Medulla oblongata (tissue), 1 donor: Measurements from ENCODE around the gene KAZN.

ENCODE experiments used
- DNase-seq: peaks from one replicate; pipeline ENCODE4 v3.0.0-alpha.2; 2015; ENCODE audit errors: extremely low spot score

The KAZN gene

DNA sequence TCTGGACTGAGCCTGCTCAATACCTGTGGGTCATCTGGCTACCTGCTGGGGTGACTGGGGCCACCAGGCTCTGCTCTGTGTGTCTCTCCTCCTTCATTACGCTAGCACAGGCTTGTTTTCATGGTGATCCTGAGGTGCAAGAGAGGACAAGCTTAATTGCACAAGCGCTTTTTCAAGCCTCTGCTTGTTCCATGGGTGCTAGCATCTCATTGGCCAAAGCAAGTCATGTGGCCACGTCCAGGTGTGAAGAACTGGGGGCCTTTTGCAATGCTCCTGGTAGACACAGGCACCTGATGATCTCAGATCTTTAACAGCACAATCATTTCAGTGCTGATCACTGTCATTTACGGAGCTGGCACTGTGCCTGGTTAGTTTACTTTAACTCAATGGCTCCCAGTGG lies 114.6 kb downstream of the KAZN start:
- no peak for DNase-seq

DNA sequence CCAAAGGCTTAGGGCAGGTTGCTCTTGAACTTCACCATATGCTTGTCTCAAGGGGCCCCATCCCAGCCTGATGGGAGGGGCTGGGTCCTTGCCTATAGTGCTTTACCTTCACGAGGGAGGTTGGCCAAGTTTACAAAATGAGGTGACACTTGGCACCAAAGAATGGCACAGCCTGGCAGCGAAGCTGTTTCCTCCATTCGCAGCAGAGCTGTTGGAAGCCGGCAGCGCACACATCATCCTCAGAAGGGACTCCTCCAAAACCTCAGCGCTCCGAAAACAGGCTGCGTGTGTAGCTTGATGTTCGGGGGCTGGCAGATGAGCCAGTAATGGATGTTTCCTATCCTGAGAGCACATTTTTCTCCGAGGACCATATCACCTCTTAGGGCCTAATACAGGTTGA lies 116.8 kb downstream of the KAZN start:
- DNase-seq: no peak

DNA sequence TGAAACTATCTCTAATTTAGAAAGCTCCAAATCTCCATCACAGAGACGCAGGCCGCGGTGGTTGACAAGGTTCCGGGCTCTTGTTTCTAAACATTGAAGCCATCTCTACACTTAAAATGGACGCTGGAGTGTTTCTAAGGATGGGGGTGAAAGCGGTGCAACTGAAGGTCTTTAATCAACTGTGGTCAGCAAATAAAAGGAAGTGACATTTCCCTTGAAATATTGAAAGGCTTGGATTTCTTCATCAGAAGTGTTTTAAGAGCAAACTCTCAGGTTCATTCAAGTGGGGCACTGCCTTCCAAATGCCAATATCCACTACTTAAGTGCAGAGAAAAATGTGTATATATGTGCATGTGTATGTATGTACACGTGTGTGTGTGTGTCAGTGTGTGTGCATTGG lies 117.3 kb downstream of the KAZN start:
- no peak for DNase-seq

DNA sequence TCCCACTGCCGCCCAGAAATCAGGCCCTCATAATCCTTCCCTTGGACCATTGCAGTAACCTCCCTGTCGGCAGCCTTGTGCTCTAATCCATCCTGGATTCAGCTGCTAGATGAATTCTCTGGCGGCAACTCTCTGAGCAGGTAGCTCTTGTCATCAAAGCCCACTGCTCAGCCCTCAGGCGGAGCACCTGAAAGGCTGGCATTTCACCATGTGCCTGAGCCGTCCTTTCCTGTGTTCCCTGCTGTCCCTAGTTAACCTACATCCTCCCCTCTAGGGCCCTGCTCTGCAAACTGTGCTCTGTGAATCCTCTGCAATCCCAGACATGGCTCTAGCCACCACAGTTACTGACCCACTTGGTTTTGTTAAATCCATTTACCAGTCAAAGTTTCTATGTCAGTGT lies 118.0 kb downstream of the KAZN start:
- DNase-seq: no peak

DNA sequence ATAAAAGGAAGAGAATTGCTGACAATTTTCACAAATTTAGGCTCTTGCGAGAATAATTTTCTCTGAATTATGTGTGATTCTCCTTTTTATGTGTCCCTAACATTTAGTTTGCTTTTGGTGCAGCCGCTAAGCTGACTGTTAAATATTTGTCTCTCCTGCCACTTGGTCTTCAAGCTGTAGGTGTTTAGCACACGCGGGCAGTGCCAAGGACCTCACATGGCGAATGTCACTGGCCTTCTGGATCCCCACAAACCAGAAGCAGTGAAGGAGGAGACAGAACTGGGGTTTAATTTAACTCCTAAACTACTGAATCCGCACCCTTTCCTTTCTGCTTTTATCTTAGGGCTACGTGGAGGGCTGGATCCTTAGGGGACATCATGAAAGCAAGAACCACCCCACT lies 120.0 kb downstream of the KAZN start:
- no peak for DNase-seq

DNA sequence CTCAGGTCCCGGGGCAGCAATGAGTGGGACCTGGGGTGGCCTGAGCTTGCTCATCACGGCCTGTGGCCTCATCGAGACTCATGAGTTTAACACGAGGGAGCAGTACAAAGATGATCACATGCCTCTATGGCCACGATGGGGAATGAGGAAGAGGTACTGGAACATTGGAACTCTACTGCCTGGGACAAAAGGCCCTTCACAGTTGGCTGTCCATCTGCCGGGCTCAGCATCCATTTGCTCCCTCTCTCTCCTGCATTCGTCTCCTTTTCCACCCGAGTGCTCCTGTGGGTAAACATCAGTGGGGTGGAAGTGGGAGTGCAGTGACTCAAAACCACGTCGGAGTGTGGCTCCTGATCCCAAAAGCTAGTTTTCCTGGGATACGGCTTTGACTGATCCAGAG lies 124.9 kb downstream of the KAZN start:
- no peak for DNase-seq

DNA sequence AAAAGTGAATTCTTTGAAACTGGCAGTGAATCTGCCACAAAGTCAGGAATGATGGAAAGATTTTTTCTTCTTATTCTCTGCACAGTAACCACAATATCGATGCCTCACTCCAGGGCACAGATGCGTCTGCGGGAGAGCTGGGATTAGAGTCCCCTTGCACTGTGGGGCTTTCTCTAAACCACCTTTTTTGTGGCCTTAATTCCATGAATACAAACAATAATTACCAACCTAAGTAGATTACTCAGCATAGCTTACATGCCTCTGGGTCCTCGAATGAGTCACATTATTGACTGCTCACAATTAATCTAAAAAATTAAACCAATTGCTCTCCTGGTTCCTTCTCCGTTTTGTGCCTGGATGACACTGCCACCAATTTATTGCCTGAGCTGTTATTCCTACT lies 125.8 kb downstream of the KAZN start:
- no peak for DNase-seq

DNA sequence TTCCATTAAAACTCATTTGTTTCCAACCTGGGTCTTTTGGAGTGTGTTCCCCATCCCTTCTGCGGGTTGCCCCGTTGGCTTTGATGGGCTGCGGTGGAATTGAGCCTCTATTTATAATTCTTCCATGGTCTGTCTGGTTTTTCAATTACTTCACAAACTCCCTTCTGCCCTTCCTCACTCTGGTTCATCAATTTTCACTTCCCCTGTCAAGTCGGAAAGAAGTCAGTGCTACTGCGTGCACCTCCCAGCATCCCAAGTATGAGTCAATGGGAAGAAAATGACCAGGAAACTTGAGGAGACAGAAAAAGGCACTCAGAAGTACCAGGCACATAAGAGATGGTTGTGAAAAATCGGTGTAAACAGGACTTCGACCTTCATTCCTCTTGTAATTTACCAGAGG lies 126.2 kb downstream of the KAZN start:
- no peak for DNase-seq

DNA sequence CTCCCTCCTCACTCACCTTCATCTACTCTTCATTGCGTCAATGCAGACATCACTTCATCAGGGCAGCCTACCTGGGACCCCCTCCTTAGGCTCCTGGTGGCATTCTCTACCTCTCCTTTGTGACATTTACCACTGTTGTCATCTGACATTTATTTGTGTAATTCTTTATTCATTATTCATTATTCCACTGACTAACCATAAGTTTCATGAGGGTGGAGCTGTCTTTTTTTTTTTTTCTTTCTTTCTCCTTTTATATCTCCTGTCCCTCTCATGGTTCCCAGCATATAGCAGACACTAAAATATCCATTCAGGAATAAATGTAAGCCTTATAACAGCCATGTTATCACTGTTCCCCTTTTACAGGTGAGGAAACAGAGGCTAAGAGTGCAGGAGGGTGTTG lies 126.8 kb downstream of the KAZN start:
- DNase-seq: no peak

DNA sequence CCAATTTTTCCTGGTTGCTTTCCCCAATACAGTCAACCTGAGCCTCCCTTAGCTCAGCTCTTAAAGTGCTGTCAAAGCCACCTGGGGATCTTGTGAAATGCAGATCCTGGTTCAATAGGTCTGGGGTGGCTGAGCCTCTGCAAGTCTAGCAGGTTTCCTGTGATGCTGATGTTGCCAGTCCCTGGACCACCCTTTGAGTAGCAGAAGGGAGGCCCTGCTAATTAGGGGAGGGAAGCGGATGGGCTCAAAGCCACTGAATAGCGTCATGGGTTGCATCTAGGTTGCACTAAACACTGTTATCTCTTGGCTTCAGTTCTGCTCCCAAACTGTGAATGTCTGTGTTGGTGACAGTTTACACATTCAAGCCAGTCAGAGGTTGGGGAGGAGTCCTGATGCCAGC lies 127.2 kb downstream of the KAZN start:
- no peak for DNase-seq

DNA sequence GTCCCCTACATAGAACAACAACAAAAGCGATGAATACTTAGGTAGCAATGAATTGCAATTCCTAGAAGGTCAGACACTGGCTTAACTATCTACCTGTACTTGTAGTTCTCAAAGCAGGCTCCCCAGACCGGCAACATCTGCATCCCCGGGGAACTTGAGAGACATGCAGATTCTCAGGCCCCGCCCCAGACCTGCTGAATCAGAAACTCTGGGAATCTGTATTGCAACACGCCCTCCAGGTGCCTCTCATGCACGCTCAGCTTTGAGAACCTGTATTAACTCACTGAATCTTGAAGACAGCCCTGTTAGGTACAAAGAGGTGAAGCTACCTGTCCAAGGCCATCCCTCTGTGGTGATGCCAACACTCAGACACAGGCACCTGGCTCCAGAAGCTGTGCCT lies 128.1 kb downstream of the KAZN start:
- no peak for DNase-seq

DNA sequence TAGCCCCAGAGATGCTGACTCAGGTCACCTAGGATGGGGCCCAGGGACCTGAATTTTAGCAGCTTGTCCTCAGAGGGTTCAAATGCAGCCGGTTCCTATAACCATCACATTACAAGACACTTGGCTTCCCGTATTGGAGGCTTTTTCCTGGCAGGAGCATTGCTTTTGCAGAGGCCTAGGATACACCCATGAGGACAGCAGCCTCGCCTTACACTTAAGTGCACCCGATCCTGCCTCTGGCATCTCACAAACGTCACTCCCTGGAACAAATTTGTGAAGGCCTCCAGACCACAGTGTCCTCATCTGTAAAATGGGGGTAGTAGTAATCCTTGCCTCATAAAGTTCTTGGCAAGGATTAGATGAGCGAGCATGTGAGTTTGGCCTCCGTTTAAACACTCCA lies 130.0 kb downstream of the KAZN start:
- DNase-seq: no peak

DNA sequence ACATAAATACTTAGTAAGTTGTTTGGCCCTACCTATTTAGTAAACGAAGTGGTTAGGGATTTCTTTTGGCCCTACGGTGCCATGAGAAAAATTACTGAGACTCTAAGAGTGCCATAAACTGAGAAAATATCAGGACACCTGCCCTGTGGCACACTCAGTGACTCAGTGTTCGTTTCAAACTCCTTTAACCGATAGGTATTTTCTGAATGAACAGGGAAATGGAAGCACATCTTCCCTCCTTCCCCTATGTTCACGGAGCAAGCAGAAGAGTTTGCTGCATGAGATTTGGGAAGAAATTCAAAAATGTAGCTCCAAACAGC lies 134.2 kb downstream of the KAZN start:
- DNase-seq: no peak

DNA sequence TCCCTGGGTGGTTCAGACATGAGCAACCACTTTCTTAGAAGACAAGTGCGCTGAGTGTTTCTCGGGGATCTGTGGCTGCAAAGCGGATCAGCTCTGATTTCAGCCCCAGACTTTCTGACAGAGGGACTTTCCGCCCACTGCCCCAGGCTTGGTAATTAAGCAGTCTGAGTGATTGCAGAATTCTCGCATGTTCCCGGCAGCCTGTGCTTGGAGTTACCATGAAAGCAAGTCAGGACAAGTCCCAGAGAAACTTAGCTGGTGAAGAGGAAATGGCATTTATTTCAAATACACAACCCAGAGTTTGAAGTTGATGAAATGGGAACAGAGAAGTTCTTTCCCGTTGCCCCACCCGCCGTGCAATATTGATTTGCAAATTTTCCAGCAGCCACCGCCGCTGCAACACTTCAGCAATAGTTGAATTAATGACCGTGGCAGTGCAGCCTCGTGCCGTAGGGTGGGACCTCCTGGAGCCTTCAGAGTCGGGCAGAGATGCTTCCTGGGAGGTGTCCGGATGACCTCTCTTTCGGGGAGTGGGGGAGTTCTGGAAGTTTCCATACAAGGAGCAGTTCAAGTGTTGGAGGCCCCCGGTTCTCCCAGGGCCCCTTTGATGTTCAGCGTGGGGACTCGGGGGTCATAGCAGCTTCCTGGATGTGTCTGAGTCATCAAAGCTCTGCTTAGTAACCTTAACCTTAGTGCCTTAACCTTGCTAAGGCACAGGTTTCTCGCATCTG lies 134.7 kb downstream of the KAZN start:
- no peak for DNase-seq

DNA sequence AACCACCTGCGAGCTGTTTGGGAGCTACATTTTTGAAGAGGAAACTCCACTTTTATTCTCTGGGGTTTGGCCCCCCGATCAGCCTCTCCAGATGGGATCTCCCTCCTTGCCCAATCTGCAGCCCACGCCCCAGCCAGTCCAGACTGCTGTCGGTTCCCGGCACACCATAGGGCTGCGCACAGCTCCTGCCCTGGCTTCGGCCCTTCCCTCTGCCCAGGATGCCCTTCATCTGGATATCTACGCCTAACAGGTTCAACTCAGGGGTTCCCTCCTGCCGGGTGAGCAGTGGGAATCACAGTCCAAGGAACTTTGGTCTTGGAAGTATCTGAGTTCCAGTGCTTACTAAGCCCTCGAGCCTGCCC lies 135.3 kb downstream of the KAZN start:
- no peak for DNase-seq

DNA sequence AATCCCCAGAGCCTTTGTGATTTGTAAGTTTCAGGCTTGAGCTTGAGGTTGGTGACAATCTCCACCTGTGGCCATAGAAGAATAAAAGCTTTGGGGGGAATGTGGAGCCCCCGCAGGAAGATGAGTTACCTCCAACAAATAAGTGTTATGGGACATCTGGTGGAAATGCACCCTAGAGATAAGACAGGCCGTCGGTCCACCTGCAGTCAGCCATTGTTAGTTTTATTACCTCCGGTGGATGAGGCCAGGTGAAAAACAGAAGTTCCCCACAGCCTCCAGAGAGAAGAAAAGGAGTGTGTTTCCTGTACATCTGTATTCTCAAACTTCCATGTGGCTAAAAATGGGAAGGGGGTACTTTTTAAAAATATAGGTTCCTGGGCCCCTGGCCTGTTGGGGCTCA lies 137.4 kb downstream of the KAZN start:
- DNase-seq: no peak

DNA sequence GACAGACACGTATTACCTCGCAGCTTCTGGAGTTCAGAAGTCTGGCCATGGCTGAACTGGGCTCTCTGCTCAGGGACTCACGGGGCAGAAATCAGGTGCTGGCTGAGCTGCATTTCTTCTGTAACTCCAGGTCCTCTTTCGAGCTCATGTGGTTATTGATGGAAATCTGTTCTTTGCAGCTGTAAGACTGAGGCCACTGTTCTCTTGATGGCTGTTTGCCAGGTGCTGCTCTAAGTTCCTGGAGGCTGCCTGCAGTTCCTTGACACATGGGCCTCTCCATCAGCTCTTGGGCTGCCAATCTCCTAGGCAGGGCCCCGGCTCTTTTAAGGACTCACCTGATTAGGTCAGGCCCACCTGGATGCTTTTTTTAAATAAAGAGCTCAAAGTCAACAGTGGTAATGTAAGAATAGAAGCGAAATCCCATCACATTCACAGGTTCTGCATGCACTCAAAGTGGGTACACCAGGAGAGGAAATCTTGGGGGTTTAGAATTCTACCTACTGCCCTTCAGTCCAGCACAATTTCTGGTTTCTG lies 139.1 kb downstream of the KAZN start:
- peak; percentile 36 for DNase-seq

DNA sequence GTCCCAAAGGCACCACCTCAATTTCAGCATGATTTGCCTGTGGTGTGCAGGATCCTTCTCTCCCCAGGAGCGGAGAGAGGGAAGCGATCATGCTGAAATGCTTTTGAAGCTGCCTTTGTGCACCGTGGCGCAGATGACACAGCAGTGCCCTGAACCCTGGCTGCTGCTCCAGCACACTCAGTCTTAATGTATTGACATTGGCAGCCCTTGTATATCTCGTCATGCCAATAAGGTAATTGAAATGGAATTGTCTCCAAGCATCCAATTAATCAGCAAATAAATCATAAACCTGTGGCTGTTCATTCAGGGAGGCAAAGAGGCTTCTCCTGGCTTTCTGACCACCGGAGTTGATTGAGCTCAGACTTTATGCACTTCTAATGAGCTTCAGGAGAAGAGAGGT lies 139.8 kb downstream of the KAZN start:
- DNase-seq: no peak

DNA sequence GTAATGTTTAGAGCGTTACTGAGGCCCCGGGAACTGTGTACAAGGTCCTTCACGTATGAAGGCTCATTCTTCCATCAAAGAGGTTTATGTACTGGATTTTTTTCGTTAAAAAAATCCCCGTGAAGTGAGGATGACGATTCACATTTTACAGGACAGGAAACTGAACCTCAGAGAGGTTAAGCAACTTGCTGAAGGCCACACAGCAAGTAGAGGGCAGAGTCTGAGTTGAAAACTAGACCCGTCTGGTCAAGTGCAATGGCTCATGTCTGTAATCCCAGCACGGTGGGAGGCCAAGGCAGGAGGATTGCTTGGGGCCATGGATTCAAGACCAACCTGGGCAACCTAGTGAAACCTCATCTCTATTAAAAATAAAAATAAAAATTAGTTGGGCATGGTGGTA lies 140.2 kb downstream of the KAZN start:
- DNase-seq: no peak

DNA sequence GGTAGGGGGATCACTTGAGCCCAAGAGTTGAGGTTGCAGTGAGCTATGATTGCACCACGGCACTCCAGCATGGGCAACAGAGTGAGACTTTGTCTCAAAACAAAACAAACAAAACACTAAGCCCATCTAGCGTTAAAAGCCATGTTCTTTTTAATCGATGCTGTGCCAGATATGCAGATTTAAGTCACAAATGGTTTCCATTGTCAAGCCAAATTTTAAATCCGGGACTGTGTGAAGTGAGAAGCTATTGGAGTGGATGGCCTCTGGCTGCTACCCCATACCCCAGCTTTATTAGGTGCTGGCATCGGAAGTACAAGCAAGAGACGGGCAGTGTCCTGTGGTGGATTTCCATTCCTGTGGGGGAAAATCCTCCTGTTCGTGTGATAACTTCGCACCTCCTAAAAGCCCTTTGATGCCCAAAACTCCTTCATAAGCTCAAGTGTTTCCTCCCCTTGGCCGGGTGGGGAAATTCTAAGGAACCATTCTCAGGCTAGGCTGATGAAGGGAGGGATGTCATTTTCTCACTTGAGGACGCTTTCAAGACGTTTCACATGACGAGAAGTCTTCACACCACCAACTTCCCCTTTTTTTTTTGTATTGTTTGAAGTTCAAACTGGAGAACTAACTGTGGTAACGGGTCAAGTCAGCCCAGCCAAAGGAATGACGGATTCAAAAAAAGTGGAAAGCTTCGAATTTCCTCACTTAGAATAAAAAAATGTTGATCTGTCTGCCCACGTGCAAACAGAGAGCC lies 140.8 kb downstream of the KAZN start:
- DNase-seq: peak; percentile 27

DNA sequence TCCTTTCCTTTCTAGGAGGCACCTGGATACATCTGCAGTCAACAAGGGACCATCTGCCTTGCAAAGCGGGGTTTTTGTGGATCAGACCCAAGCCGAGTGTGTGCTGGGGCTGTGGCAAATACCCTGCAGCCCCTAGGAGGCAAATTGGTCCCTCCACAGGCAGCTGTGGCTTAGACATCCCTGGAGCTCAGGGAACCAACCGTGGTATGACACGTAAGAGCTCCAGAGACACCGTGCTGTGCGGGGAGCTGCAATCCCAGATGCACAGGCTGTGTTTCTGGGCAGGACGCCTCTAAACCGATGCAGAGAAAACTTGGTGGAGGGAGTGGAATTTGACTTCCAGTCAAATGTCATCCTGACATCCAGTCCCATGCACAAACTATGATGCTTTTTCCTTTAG lies 141.5 kb downstream of the KAZN start:
- DNase-seq: no peak

DNA sequence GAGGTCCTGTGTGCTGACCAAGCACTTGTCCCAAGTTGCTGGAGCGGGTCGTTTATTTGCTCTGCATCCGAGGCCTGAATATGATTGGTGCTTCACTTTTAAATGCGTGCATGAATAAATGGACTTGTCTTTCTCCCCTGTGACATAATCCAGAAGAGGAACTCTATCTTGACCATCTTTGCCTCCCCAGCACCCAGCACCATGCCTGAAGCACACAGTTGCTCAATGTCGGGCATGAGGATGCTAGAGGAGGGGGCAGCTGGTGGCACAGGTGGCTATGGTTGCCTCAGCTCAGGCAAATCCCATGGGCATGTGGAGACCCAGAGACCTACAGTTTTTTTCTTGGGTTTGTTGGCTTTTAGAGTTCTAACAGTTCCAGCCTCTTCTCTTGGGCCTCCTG lies 142.6 kb downstream of the KAZN start:
- no peak for DNase-seq

DNA sequence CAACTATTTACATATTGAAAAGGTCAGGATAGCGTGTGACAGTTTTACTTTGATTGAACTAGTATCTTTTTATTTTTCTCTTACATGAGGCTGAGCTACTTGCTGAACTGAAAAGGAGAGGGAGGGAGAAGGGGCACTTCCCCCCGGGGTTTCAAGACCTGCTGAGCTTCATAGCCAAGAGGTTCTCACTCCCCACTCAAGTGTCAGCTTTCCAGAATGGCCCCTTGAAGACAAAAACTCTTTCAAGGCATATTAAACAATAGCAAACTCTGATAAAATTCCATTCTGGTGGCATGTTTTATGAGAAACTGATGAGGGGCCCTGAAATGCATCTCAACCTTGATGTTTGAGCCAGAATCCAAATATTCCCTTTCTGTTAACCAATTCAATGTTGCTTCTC lies 143.0 kb downstream of the KAZN start:
- DNase-seq: no peak
